A549 (cell line): Measurements from ENCODE around the gene PSME4. TPM values are rescaled to one million over a fixed set of nuclear protein-coding genes. Genes with fewer than 3 reads are reported as not detected.
"Not testable (repeated sequence)": the region's sequence is repeated elsewhere in the genome, so short reads cannot be mapped to it uniquely, and the experiment has no call there.

ENCODE experiments used
- ATAC-seq, 2 experiments: fragments of 200-7000 bp in 1 of 2; fragments of >200 bp in 1 of 2; cut with Nextera tagmentation in 1 of 2; cut with Tn5 transposase in 1 of 2; 3 replicates each; pipeline versions ENCODE4 v1.8.0 to v1.9.1; 2018 to 2020; ENCODE audit warnings: mild to moderate bottlenecking in 1 of 2, moderate library complexity in 1 of 2
- CTCF ChIA-PET: fragments of 300-600 bp; sonication (Branson Sonifier 250); formaldehyde crosslinking; extraction: SDS; loops from one replicate; lab custom pipeline; 2021; ENCODE audit warnings: antibody characterized with exemption, inconsistent platforms; lab: Yijun Ruan, JAX
- POLR2A ChIA-PET: fragments of 350-600 bp; formaldehyde crosslinking; extraction: SDS; loops from one replicate; lab custom pipeline; 2021; ENCODE audit warnings: antibody characterized with exemption, inconsistent platforms; lab: Yijun Ruan, JAX
- DNase-seq, 2 experiments: peaks; one replicate each; pipeline versions ENCODE4 v3.0.0 to v3.0.0-alpha.2; 2011 to 2016; ENCODE audit warnings: low read depth in 1 of 2, low spot score in 1 of 2
- FAIRE-seq: peaks from 2 replicates; lab custom pipeline; 2011; peaks lifted over from hg19 to GRCh38; lab: Jason Lieb, UNC
- H3K27ac ChIP-seq, 2 experiments: fragments of >200 bp; sonication (Bioruptor Twin); formaldehyde crosslinking; 3 replicates each; pipeline ENCODE4 v1.5.1; 2016 to 2017
- H3K4me1 ChIP-seq: fragments of >200 bp; sonication (Bioruptor Twin); formaldehyde crosslinking; 3 replicates; pipeline ENCODE4 v1.6.1; 2016
- H3K4me2 ChIP-seq: fragments of >200 bp; sonication (Bioruptor Twin); formaldehyde crosslinking; 3 replicates; pipeline ENCODE4 v1.6.1; 2016
- H3K4me3 ChIP-seq: fragments of >200 bp; sonication (Bioruptor Twin); formaldehyde crosslinking; 3 replicates; pipeline ENCODE4 v1.5.1; 2016
- H3K9me3 ChIP-seq: fragments of >200 bp; sonication (Bioruptor Twin); formaldehyde crosslinking; 3 replicates; pipeline ENCODE4 v1.6.1; 2016
- ATOH8 ChIP-seq: fragments of 250-450 bp; sonication (Bioruptor Pico); IDR thresholded peaks from 2 replicates; pipeline ENCODE4 v1.5.0; 2020; ENCODE audit warnings: low read depth, mild to moderate bottlenecking, moderate library complexity
- CHD2 ChIP-seq: fragments of 150-350 bp; IDR thresholded peaks from 2 replicates; pipeline ENCODE4 v1.6.1; 2014; ENCODE audit warnings: low read length; ENCODE audit not compliant: partially characterized antibody
- CHD4 ChIP-seq: fragments of 200-600 bp; sonication (generic); IDR thresholded peaks from 2 replicates; pipeline ENCODE4 v1.6.1; 2016; ENCODE audit warnings: antibody characterized with exemption, mild to moderate bottlenecking, borderline replicate concordance
- EHF ChIP-seq: fragments of 250-450 bp; sonication (Bioruptor Pico); IDR thresholded peaks from 2 replicates; pipeline ENCODE4 v1.5.0; 2020; ENCODE audit warnings: mild to moderate bottlenecking
- FOSL2 ChIP-seq, 2 experiments: fragments of 450-650 bp in 1 of 2; fragments of >200 bp in 1 of 2; sonication (Bioruptor Twin) in 1 of 2; formaldehyde crosslinking; IDR thresholded peaks; 2 replicates each; pipeline versions ENCODE4 v1.5.0 to v1.6.1; 2016 to 2020; ENCODE audit warnings: mild to moderate bottlenecking in 1 of 2, moderate library complexity in 1 of 2
- HDAC2 ChIP-seq: fragments of 200-600 bp; sonication (generic); IDR thresholded peaks from 2 replicates; pipeline ENCODE4 v1.6.1; 2016
- HES2 ChIP-seq: fragments of >200 bp; sonication (Bioruptor Twin); formaldehyde crosslinking; IDR thresholded peaks from 2 replicates; pipeline ENCODE4 v1.6.1; 2016
- HOXB5 ChIP-seq: fragments of 250-450 bp; sonication (Bioruptor Pico); IDR thresholded peaks from 2 replicates; pipeline ENCODE4 v1.5.0; 2020; ENCODE audit warnings: mild to moderate bottlenecking, moderate library complexity
- KDM1A ChIP-seq: fragments of 200-600 bp; sonication (generic); IDR thresholded peaks from 2 replicates; pipeline ENCODE4 v1.6.1; 2016; ENCODE audit warnings: low read depth, mild to moderate bottlenecking
- MAFK ChIP-seq: fragments of 450-650 bp; IDR thresholded peaks from 2 replicates; pipeline ENCODE4 v1.6.1; 2014; ENCODE audit not compliant: partially characterized antibody
- MAX ChIP-seq: IDR thresholded peaks from 2 replicates; pipeline ENCODE4 v1.6.1; 2012
- MAZ ChIP-seq: fragments of 150-350 bp; IDR thresholded peaks from 2 replicates; pipeline ENCODE4 v1.6.1; 2014; ENCODE audit warnings: antibody characterized with exemption, low read depth, low read length, borderline replicate concordance
- PHF8 ChIP-seq: fragments of 200-600 bp; sonication (generic); IDR thresholded peaks from 2 replicates; pipeline ENCODE4 v1.6.1; 2016; ENCODE audit warnings: low read depth, mild to moderate bottlenecking, antibody characterized with exemption, moderate library complexity, borderline replicate concordance
- RARB ChIP-seq: fragments of 250-450 bp; sonication (Bioruptor Pico); IDR thresholded peaks from 2 replicates; pipeline ENCODE4 v1.8.0; 2021; ENCODE audit warnings: mild to moderate bottlenecking, moderate library complexity
- RFX5 ChIP-seq: fragments of 450-650 bp; IDR thresholded peaks from 2 replicates; pipeline ENCODE4 v1.7.1; 2014; ENCODE audit warnings: antibody characterized with exemption, mild to moderate bottlenecking, moderate library complexity
- SMC3 ChIP-seq: fragments of >200 bp; sonication (Bioruptor Twin); formaldehyde crosslinking; IDR thresholded peaks from 3 replicates; pipeline ENCODE4 v1.6.1; 2018; ENCODE audit warnings: inconsistent platforms
- SREBF2 ChIP-seq: fragments of 450-650 bp; IDR thresholded peaks from 2 replicates; pipeline ENCODE4 v1.6.1; 2014; ENCODE audit warnings: mild to moderate bottlenecking, moderate library complexity
- WGBS: methylation state at CpG from one replicate; pipeline ENCODE4 v1.1.6; 2017; ENCODE audit errors: missing lambda C conversion rate; 5-methylcytosine and 5-hydroxymethylcytosine counted together
- polyA plus RNA-seq, 4 experiments: library from polyadenylated mRNA; depleted of rRNA in 3 of 4; stranded (reverse); fragments of >200 nt; fragmentation: RNase III in 1 of 4; extraction: RNeasy Plus Mini Kit Qiagen cat#74134 plus additional on column Dnase treatment in 1 of 4; gene quantifications; 2 replicates in 3 of 4; 3 replicates in 1 of 4; pipeline ENCODE4 v1.2.3, GENCODE V29; 2011 to 2017

Gene PSME4
- polyA plus RNA-seq, 2 of the 4 experiments (the other 2 are of a cell fraction), result 31.9 to 55.8 TPM

- Histone ChIP-seq H3K4me3 (no peak overlapping the region), H3K9me3 (no peaks in the 10 kb centered on the region), H3K4me2 (no peak overlapping the region), H3K4me1 (peaks cover 50% of the 10 kb centered on the region), H3K27ac (no peak overlapping the region)
- TF ChIP-seq RFX5 (no peak), MAFK (peak; percentile 11)
- FAIRE-seq (no peak), DNase-seq (no peak), ATAC-seq (no peak)
- WGBS, result 78% methylated on average over 2 of the region's 2 CpGs
- ChIA-PET POLR2A (no interaction called here), CTCF (no interaction called here)
These were observed 6.4 kb downstream of the PSME4 start for GRCh38 chr2:53964257-53964952.

- DNase-seq, CTCF ChIA-PET, FAIRE-seq, H3K9me3 ChIP-seq, H3K4me3 ChIP-seq: not testable (repeated sequence)
- ATAC-seq, result peak in 1 of 2 experiments; percentile 48; a peak in 3 of 6 replicates
- peak overlapping the region; percentile 32 to 40; a peak in 3 of 6 replicates for H3K27ac ChIP-seq
- peaks cover 33% of the 10 kb centered on the region for H3K4me1 ChIP-seq
- POLR2A ChIA-PET, result interaction anchor here (1.1 kb wide), 1 partner anchor 9 kb away, joined by 4 read pairs; the partner anchor contains the start of gene PSME4
- peak overlapping the region; percentile 31 for H3K4me2 ChIP-seq
- WGBS, result 83% methylated on average over 10 of the region's 10 CpGs
These were observed 9.1 kb downstream of the PSME4 start for GRCh38 chr2:53961478-53962216.

GRCh38 chr2:53960476-53960875 is 10.3 kb downstream of the PSME4 start:
- FAIRE-seq (no peak), ATAC-seq (no peak), DNase-seq (no peak)
- no peak overlapping the region for H3K4me2 ChIP-seq
- no peak for TF ChIP-seq HOXB5 (CRISPR knock-in tag)
- no peak for TF ChIP-seq MAZ
- no peak overlapping the region for H3K4me3 ChIP-seq
- H3K4me1 ChIP-seq, result peaks cover 33% of the 10 kb centered on the region
- no peak overlapping the region; a peak in 1 of 6 replicates for H3K27ac ChIP-seq
- ChIA-PET POLR2A (no interaction called here), CTCF (no interaction called here)
- H3K9me3 ChIP-seq, result no peaks in the 10 kb centered on the region
- WGBS, result 71% methylated on average over 4 of the region's 4 CpGs

GRCh38 chr2:53958443-53958842 is 12.3 kb downstream of the PSME4 start:
- ATAC-seq, result no peak
- Histone ChIP-seq H3K4me2 (no peak overlapping the region), H3K27ac (no peak overlapping the region), H3K9me3 (no peaks in the 10 kb centered on the region), H3K4me1 (peaks cover 21% of the 10 kb centered on the region), H3K4me3 (no peak overlapping the region)
- CTCF ChIA-PET, result interaction anchor here (1.3 to 1.5 kb wide), 2 partner anchors 24 to 62 kb away, joined by 3 to 4 read pairs; no protein-coding TSS in a partner anchor
- 91% methylated on average over 2 of the region's 2 CpGs for whole genome bisulfite sequencing
- no peak for DNase-seq
- no peak for TF ChIP-seq KDM1A
- TF ChIP-seq ATOH8 (CRISPR knock-in tag), result no peak
- TF ChIP-seq FOSL2 (IDR thresholded peaks at IDR 0.05), result no peak
- no peak for TF ChIP-seq FOSL2 (CRISPR knock-in tag; IDR thresholded peaks at IDR 0.05)
- no peak for TF ChIP-seq EHF
- TF ChIP-seq, all 56 proteins: peak for 0
- no peak for FAIRE-seq
- POLR2A ChIA-PET, result interaction anchor here (1.6 kb wide), 1 partner anchor 11 kb away, joined by 5 read pairs; no protein-coding TSS in a partner anchor

- H3K27ac ChIP-seq, result no peak overlapping the region
- H3K4me1 ChIP-seq, result peaks cover 7% of the 10 kb centered on the region; the same call in 1 of the 3 replicates
- ChIA-PET CTCF (no interaction called here), POLR2A (interaction anchor here (1.6 kb wide), 1 partner anchor 19 kb away, joined by 5 read pairs; the partner anchor contains the start of gene PSME4)
- peak; percentile 54 to 61; a peak in 5 of 6 replicates for ATAC-seq
- H3K9me3 ChIP-seq, result no peaks in the 10 kb centered on the region
- no peak for DNase-seq
- FAIRE-seq, result no peak
- H3K4me3 ChIP-seq, result no peak overlapping the region
- TF ChIP-seq RFX5 (no peak), HDAC2 (no peak), HOXB5 (CRISPR knock-in tag) (no peak), SREBF2 (no peak), CHD4 (no peak), MAX (no peak), PHF8 (no peak), HES2 (no peak), SMC3 (no peak), RARB (CRISPR knock-in tag) (no peak), CHD2 (no peak)
- 85% methylated on average over 4 of the region's 4 CpGs for WGBS
- H3K4me2 ChIP-seq, result no peak overlapping the region
These were observed 18.3 kb downstream of the PSME4 start for GRCh38 chr2:53952519-53952918.
